ENCODE measurements around the gene TUNAR.

Gene TUNAR

GRCh38 chr14:95911456-95911855 is 34.8 kb downstream of the TUNAR start:
- DNase-seq (ENCODE audit: low read depth in 3 of 3, low spot score in 1 of 3): no peak

GRCh38 chr14:95915330-95915729 is 38.7 kb downstream of the TUNAR start:
- no peak for DNase-seq (ENCODE audit: low read depth in 3 of 3, low spot score in 1 of 3)

GRCh38 chr14:95918466-95918865 is 41.8 kb downstream of the TUNAR start:
- DNase-seq (ENCODE audit: low read depth in 3 of 3, low spot score in 1 of 3): no peak

GRCh38 chr14:95920769-95921438 is 44.3 kb downstream of the TUNAR start:
- DNase-seq (ENCODE audit: low read depth in 3 of 3, low spot score in 1 of 3): no peak

- no peak for DNase-seq (ENCODE audit: low read depth in 3 of 3, low spot score in 1 of 3)
Observed at GRCh38 chr14:95922080-95922479, 45.4 kb downstream of the TUNAR start.

GRCh38 chr14:95928751-95929150 is 52.1 kb downstream of the TUNAR start:
- DNase-seq (ENCODE audit: low read depth in 3 of 3, low spot score in 1 of 3): no peak

GRCh38 chr14:95931384-95931783 is 54.8 kb downstream of the TUNAR start:
- DNase-seq (ENCODE audit: low read depth in 3 of 3, low spot score in 1 of 3): no peak

- no peak for DNase-seq (ENCODE audit: low read depth in 3 of 3, low spot score in 1 of 3)
Observed at GRCh38 chr14:95935228-95935822, 58.7 kb downstream of the TUNAR start.

- DNase-seq (ENCODE audit: low read depth in 3 of 3, low spot score in 1 of 3): no peak
Observed at GRCh38 chr14:95936041-95936440, 59.4 kb downstream of the TUNAR start.

- no peak for DNase-seq (ENCODE audit: low read depth in 3 of 3, low spot score in 1 of 3)
Observed at GRCh38 chr14:95939335-95939734, 62.7 kb downstream of the TUNAR start.

- no peak for DNase-seq (ENCODE audit: low read depth in 3 of 3, low spot score in 1 of 3)
Observed at GRCh38 chr14:95941897-95942296, 65.3 kb downstream of the TUNAR start.

GRCh38 chr14:95943699-95944098 is 67.1 kb downstream of the TUNAR start:
- DNase-seq (ENCODE audit: low read depth in 3 of 3, low spot score in 1 of 3): no peak

GRCh38 chr14:95944462-95944861 is 67.8 kb downstream of the TUNAR start:
- no peak for DNase-seq (ENCODE audit: low read depth in 3 of 3, low spot score in 1 of 3)

- DNase-seq (ENCODE audit: low read depth in 3 of 3, low spot score in 1 of 3): no peak
Observed at GRCh38 chr14:95946867-95947266, 70.2 kb downstream of the TUNAR start.

GRCh38 chr14:95948558-95948981 is 71.9 kb downstream of the TUNAR start:
- no peak for DNase-seq (ENCODE audit: low read depth in 3 of 3, low spot score in 1 of 3)

- DNase-seq (ENCODE audit: low read depth in 3 of 3, low spot score in 1 of 3): no peak
Observed at GRCh38 chr14:95951359-95951758, 74.7 kb downstream of the TUNAR start.

- no peak for DNase-seq (ENCODE audit: low read depth in 3 of 3, low spot score in 1 of 3)
Observed at GRCh38 chr14:95953111-95953724, 76.6 kb downstream of the TUNAR start.

GRCh38 chr14:95956601-95957460 is 80.2 kb downstream of the TUNAR start:
- DNase-seq (ENCODE audit: low read depth in 3 of 3, low spot score in 1 of 3): no peak

- no peak for DNase-seq (ENCODE audit: low read depth in 3 of 3, low spot score in 1 of 3)
Observed at GRCh38 chr14:95958105-95958504, 81.5 kb downstream of the TUNAR start.

GRCh38 chr14:95959317-95959716 is 82.7 kb downstream of the TUNAR start:
- DNase-seq (ENCODE audit: low read depth in 3 of 3, low spot score in 1 of 3): no peak

GRCh38 chr14:95961481-95961880 is 84.8 kb downstream of the TUNAR start:
- DNase-seq (ENCODE audit: low read depth in 3 of 3, low spot score in 1 of 3): no peak

GRCh38 chr14:95964901-95965300 is 88.3 kb downstream of the TUNAR start:
- no peak for DNase-seq (ENCODE audit: low read depth in 3 of 3, low spot score in 1 of 3)
